Activated CD4-positive, CD25-positive, alpha-beta regulatory T cell treated with anti-CD3 and anti-CD28 coated beads, Interleukin-2, amount 50 U/mL, for 72 hours (primary cell): Measurements from ENCODE around the gene TMEM45A.
"Not testable (repeated sequence)": the region's sequence is repeated elsewhere in the genome, so short reads cannot be mapped to it uniquely, and the experiment has no call there.

Experiments
- DNase-seq: peaks from one replicate; pipeline ENCODE4 v3.0.0; 2021

Gene TMEM45A

GRCh38 chr3:100536093-100536492 lies 43.7 kb downstream of the TMEM45A start:
- DNase-seq, result no peak

- no peak for DNase-seq
Measured at GRCh38 chr3:100537646-100538338, 45.4 kb downstream of the TMEM45A start.

- no peak for DNase-seq
Measured at GRCh38 chr3:100538339-100538706, 45.9 kb downstream of the TMEM45A start.

- no peak for DNase-seq
Measured at GRCh38 chr3:100540791-100541334, 48.4 kb downstream of the TMEM45A start.

- not testable (repeated sequence) for DNase-seq
Measured at GRCh38 chr3:100541428-100541827, 49.0 kb downstream of the TMEM45A start.

GRCh38 chr3:100545371-100545770 lies 53.0 kb downstream of the TMEM45A start:
- DNase-seq, result no peak

- DNase-seq, result no peak
Measured at GRCh38 chr3:100546020-100546744, 53.8 kb downstream of the TMEM45A start.

GRCh38 chr3:100548053-100548452 lies 55.6 kb downstream of the TMEM45A start:
- no peak for DNase-seq

GRCh38 chr3:100553618-100554372 lies 61.4 kb downstream of the TMEM45A start:
- no peak for DNase-seq

- no peak for DNase-seq
Measured at GRCh38 chr3:100554373-100554676, 61.9 kb downstream of the TMEM45A start.

GRCh38 chr3:100556673-100557310 lies 64.4 kb downstream of the TMEM45A start:
- DNase-seq, result no peak

- no peak for DNase-seq
Measured at GRCh38 chr3:100558233-100558632, 65.8 kb downstream of the TMEM45A start.

- DNase-seq, result no peak
Measured at GRCh38 chr3:100560426-100560825, 68.0 kb downstream of the TMEM45A start.

GRCh38 chr3:100561459-100562158 lies 69.2 kb downstream of the TMEM45A start:
- DNase-seq, result no peak

GRCh38 chr3:100562224-100562857 lies 69.9 kb downstream of the TMEM45A start:
- no peak for DNase-seq

GRCh38 chr3:100563228-100563627 lies 70.8 kb downstream of the TMEM45A start:
- no peak for DNase-seq

- no peak for DNase-seq
Measured at GRCh38 chr3:100563652-100564211, 71.3 kb downstream of the TMEM45A start.

- no peak for DNase-seq
Measured at GRCh38 chr3:100570811-100571210, 78.4 kb downstream of the TMEM45A start.

GRCh38 chr3:100574536-100574935 lies 82.1 kb downstream of the TMEM45A start:
- no peak for DNase-seq

- no peak for DNase-seq
Measured at GRCh38 chr3:100575704-100576103, 83.3 kb downstream of the TMEM45A start.

GRCh38 chr3:100577382-100578008 lies 85.1 kb downstream of the TMEM45A start:
- DNase-seq, result no peak
